DMS 273 (cell line): ENCODE measurements around the gene SRRT.

Experiments
- DNase-seq: peaks from one replicate; lab custom pipeline; 2025; ENCODE audit not compliant: unreplicated experiment; lab: John Stamatoyannopoulos, UW

SRRT gene

GRCh38 chr7:100874577-100875355, at the start of gene SRRT:
TSS of gene SRRT (plus strand) at chr7:100875103. CDS start at chr7:100875591, 488 bp downstream.
- DNase-seq = peak; percentile 100

- no peak for DNase-seq
Measured at GRCh38 chr7:100825215-100825671, 49.7 kb upstream of the SRRT start.

- DNase-seq = peak; percentile 59
Measured at GRCh38 chr7:100825751-100826513, 49.0 kb upstream of the SRRT start.

- peak; percentile 78 for DNase-seq
Measured at GRCh38 chr7:100826514-100827329, 48.2 kb upstream of the SRRT start.

GRCh38 chr7:100827330-100828226, 47.3 kb upstream of the SRRT start, which contains the start of gene EPHB4:
TSS of gene EPHB4 (minus strand) at chr7:100827523. CDS start at chr7:100827030, 493 bp downstream.
- DNase-seq = peak; percentile 96

DNA sequence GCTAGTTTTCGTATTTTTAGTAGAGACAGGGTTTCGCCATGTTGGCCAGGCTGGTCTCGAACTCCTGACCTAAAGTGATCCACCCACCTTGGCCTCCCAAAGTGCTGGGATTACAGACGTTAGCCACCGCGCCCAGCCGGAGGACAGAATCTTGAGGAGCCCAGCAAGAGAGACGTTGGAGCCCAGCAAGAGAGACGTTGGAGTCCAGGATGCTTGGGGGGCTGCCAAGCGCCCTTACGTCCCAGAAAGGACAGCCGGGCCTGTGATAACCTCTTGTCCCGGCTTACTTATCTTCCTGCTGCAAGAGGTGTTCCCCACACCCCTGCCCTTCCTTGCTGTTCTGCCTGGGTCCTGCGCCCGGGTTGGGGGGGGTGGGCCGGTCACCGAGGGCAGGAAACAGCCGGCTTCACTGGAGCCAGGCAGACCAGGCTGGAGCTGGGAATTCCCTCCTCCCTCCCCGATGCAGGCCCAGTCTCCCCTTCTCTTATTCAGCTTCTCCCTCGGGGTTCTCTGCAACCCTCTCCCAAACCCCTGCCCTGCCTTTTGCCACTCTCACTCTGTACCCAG, 45.7 kb upstream of the SRRT start:
- no peak for DNase-seq

GRCh38 chr7:100830396-100830795, 44.5 kb upstream of the SRRT start:
- no peak for DNase-seq

GRCh38 chr7:100832281-100832633, 42.6 kb upstream of the SRRT start:
- DNase-seq = no peak

DNA sequence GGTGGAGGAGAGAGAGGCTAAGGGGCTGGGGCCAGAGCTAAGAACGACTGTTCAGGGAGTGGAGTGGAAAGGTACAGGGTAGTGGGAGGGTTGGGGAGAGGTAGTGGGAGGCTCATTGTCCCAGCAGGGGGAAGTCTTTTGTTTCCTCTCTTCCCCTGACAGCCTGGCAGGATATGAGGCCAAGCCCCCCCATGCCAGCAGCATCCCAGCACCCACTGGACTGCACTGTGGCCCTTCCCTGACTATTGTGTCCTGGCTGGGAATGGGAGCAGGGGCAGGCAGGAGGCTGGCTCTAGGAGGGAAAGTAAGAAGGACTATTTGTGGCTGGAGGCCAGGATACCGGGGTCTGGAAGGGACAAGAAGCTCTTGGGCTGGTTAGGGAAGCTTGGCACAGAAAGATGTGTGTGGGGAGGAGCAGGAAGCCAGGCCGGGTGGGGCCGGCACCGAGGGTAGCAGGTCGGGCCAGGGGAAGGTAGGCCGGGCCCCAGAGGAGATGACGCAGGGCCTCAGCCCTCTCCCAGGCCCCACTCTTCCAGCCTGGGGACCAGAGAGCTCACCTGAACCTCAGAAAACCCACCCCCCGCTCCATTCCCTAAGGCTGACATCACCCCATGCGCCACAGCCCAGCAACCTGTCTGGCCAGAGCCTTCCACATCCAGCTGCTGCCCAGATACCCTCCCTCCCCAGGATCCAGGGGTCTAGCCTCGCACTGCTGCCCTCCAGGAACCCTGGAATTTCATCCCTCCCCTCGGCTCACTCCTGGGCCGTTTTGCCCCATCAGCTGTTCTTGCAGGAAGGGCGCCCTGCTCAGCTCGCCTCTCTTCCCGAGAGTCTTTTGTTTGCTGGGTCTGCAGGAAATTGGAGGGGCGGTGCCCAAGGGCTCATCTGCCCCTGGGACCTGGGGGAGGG, 38.7 kb upstream of the SRRT start:
- peak; percentile 48 for DNase-seq

DNA sequence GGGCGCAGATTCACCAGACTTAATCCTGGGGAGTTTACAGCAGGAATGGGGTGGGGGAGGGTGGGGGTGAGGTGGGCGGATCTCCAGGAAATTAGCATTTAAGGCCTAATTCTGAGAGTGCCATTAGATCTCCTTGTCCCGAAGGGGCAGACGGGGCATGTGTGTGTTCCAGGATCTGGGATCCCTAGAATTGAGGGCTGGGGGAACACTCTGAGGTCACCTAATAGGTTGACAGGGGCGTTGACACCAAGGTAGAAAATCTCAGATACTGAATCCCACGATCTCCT, 38.1 kb upstream of the SRRT start:
- DNase-seq = no peak

GRCh38 chr7:100837099-100837836, 37.6 kb upstream of the SRRT start:
- DNase-seq = peak; percentile 96

DNA sequence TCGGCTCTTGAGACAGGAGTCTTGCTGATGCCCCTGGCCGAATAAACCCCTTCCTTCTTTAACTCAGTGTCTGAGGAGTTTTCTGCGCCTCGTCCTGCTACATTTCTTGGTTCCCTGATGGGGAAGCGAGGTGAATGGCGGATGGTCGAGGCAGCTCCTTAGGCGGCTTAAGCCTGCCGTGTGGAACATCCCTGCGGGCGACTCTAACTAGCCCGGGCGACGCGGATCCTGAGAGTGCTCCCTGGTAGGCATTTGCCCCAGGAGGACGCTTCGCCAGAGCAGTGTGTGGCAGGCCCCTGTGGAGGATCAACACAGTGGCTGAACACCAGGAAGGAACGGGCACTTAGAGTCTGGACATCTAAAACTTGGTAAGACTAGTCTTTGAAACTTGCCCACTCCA, 35.5 kb upstream of the SRRT start:
- DNase-seq = no peak

- no peak for DNase-seq
Measured at GRCh38 chr7:100840470-100841100, 34.3 kb upstream of the SRRT start.

DNA sequence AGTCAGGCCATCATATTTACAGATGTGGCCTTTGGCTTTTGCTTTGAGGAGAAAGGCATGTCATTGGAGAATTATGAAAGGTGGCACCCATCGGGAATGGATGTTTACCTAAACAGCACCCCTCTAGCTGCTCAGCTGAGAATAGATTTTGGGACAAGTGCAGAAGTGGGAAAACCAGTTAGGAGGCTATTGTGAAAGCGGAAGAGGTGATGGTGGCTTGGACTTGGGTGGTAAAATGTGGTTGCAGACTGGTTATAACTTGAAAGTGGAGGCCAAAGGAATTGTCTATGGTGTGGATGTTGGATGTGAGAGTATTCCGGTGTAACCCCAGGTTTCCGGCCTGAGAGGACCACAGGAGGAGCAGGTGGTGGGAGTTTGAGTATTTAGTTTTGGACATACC, 27.5 kb upstream of the SRRT start:
- DNase-seq = no peak

GRCh38 chr7:100852048-100852872, 22.6 kb upstream of the SRRT start, which contains the start of gene SLC12A9:
TSS of gene SLC12A9 (plus strand) at chr7:100852713. CDS start at chr7:100854198, 1,485 bp downstream.
- peak; percentile 98 for DNase-seq

DNA sequence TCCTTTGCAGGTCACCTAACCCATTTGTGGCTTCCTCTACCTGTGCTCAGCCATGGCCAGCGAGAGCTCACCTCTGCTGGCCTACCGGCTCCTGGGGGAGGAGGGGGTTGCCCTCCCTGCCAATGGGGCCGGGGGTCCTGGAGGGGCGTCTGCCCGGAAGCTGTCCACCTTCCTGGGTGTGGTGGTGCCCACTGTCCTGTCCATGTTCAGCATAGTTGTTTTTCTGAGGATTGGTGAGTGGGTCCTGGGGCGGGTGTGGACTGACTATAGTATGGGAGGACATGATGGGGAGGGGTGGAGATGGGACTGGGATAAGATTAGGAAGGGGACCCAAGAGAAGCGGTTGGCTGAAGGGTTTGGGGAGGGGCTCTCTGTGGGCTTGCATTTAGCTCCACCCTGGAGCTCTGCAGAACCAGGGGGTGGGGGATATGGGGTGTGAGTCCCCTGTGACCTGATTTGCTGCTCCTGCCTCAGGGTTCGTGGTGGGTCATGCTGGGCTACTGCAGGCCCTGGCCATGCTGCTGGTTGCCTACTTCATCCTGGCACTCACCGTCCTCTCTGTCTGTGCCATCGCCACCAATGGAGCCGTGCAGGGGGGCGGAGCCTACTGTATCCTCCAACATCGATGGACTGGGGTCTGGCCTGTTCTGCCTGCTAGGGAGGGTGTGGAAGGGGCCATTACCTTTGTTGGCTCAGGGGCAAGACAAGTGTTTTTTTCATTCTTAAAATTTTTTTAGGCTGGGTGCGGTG, 20.6 kb upstream of the SRRT start:
- no peak for DNase-seq
